Measurements from ENCODE around the gene MRPL11. TPM values are rescaled to one million over a fixed set of nuclear protein-coding genes. Genes with fewer than 3 reads are reported as not detected.

The MRPL11 gene
- total and polyA plus RNA-seq, 10 donors = 25.5 to 87.1 (median 37.3) TPM

DNA sequence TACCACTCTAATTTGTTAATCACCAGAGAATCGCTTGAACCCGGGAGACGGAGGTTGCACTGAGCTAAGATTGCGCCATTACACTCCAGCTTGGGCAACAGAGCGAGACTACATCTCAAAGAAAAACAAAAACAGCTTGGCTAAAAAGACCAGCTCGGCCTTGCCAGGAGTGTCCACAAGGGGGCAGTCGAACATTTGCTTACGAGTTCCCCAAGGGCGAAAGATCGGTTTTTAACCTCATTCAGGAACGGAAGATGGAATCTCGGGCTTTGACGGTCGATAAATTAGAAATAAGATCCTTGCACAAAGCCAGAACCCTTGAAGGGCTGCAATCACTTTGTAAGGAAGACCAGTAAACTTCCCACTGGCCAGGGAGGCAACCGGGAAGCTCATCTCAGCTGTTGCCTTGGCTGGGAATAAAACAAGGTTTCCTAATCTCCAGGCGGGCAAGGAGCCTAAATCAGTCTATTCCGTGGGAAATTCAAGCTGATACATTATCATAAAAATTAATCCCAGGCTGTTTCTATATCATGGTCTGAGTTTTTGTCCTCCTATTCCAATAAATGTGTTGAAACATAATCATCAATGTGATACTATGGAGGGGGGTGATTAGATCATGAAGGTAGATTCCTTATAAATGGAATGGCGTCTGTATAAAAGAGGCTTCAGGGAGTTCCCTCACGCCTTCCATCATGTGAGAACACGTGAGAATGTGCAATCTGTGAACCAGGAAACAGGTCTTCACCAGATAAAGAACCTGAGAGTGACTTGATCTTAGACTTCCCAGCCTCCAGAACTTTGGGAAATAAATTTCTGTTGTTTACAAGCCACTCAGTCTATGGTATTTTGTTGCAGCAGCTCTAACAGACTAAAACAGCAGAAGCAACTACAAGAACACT lies 52.2 kb downstream of the MRPL11 start:
- H3K27me3 ChIP-seq (replicated peaks in 1 of 7) = peaks cover 0 to 28% (median 0%) of the 10 kb centered on the region in 7 donors
- intact Hi-C loops (cut with DNase I; ENCODE audit: low total_unique reads) = loop anchor here (5.0 kb wide), 1 partner anchor 74 kb away; no protein-coding TSS in a partner anchor
- H3K36me3 ChIP-seq = no peaks in the 10 kb centered on the region
- H3K4me3 ChIP-seq = peak overlapping the region in 1 of 8 donors; percentile 46
- 7 to 9% (median 8%) methylated on average over 20 of the region's 20 CpGs for WGBS, 5 donors
- DNase-seq = peak; percentile 91
- H3K27ac ChIP-seq = no peak overlapping the region
- TF ChIP-seq, protein P1, sequence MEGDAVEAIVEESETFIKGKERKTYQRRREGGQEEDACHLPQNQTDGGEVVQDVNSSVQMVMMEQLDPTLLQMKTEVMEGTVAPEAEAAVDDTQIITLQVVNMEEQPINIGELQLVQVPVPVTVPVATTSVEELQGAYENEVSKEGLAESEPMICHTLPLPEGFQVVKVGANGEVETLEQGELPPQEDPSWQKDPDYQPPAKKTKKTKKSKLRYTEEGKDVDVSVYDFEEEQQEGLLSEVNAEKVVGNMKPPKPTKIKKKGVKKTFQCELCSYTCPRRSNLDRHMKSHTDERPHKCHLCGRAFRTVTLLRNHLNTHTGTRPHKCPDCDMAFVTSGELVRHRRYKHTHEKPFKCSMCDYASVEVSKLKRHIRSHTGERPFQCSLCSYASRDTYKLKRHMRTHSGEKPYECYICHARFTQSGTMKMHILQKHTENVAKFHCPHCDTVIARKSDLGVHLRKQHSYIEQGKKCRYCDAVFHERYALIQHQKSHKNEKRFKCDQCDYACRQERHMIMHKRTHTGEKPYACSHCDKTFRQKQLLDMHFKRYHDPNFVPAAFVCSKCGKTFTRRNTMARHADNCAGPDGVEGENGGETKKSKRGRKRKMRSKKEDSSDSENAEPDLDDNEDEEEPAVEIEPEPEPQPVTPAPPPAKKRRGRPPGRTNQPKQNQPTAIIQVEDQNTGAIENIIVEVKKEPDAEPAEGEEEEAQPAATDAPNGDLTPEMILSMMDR (IDR thresholded peaks at IDR 0.05 in 8 of 11, conservative IDR thresholded peaks at IDR 0.05 in 3 of 11) = peak; percentile 58 to 92 (median 88)
- no peak for TF ChIP-seq POLR2AphosphoS5 (IDR thresholded peaks at IDR 0.05)
- no peaks in the 10 kb centered on the region for H3K9me3 ChIP-seq
- H3K4me1 ChIP-seq = peaks cover 0 to 16% (median 8%) of the 10 kb centered on the region in 6 donors

Small RNA genes lying within 50 kb of the gene (small RNA-seq; reads per million reads assigned to genes)
- gene RF00416 (0 reads per million in 4 donors), gene RNU1-84P (0 reads per million in 4 donors)

Other genes with a start within 250 kb of the MRPL11 start
- 10 to 100 TPM in 6 of 7 donors, 1 to 10 TPM in 1; 8.8 to 30.8 (median 18.3) TPM for gene KLC2, start 181.1 kb downstream of the MRPL11 start, total RNA-seq
- gene KLC2, start 181.1 kb downstream of the MRPL11 start, polyA plus RNA-seq = 10 to 100 TPM in 1 of 3 donors, 1 to 10 TPM in 2; 5.5 to 19.5 (median 7.8) TPM
- 100 to 1,000 TPM; 101 to 130 (median 123) TPM for gene RAB1B, start 170.2 kb downstream of the MRPL11 start, total RNA-seq
- 100 to 1,000 TPM in 1 of 3 donors, 10 to 100 TPM in 2; 66.8 to 150 (median 77.0) TPM for gene RAB1B, start 170.2 kb downstream of the MRPL11 start, polyA plus RNA-seq
- 1 to 10 TPM in 3 of 7 donors, under 1 TPM in 2, not detected in 2; 0.40 to 1.9 (median 1.3) TPM for gene CNIH2, start 160.7 kb downstream of the MRPL11 start, total RNA-seq
- gene CNIH2, start 160.7 kb downstream of the MRPL11 start, polyA plus RNA-seq = under 1 TPM; 0.20 to 0.57 (median 0.26) TPM
- 10 to 100 TPM; 34.7 to 50.4 (median 40.4) TPM for gene YIF1A, start 149.7 kb downstream of the MRPL11 start, total RNA-seq
- gene YIF1A, start 149.7 kb downstream of the MRPL11 start, polyA plus RNA-seq = 10 to 100 TPM; 48.3 to 60.1 (median 49.3) TPM
- gene TMEM151A, start 147.0 kb downstream of the MRPL11 start, total RNA-seq = under 1 TPM in 1 of 7 donors, not detected in 6; 0.34 TPM
- under 1 TPM in 2 of 3 donors, not detected in 1; 0.02 TPM for gene TMEM151A, start 147.0 kb downstream of the MRPL11 start, polyA plus RNA-seq
- 10 to 100 TPM in 2 of 7 donors, 1 to 10 TPM in 5; 4.7 to 15.7 (median 6.5) TPM for gene CD248, start 121.8 kb downstream of the MRPL11 start, total RNA-seq
- 1 to 10 TPM; 1.7 to 2.7 (median 2.0) TPM for gene CD248, start 121.8 kb downstream of the MRPL11 start, polyA plus RNA-seq
- 10 to 100 TPM in 1 of 7 donors, 1 to 10 TPM in 6; 5.7 to 10.9 (median 8.9) TPM for gene RIN1, start 102.4 kb downstream of the MRPL11 start, total RNA-seq
- gene RIN1, start 102.4 kb downstream of the MRPL11 start, polyA plus RNA-seq = 1 to 10 TPM; 2.3 to 7.8 (median 7.0) TPM
- 10 to 100 TPM; 32.3 to 52.5 (median 37.2) TPM for gene BRMS1, start 93.7 kb downstream of the MRPL11 start, total RNA-seq
- 10 to 100 TPM; 61.6 to 90.6 (median 83.0) TPM for gene BRMS1, start 93.7 kb downstream of the MRPL11 start, polyA plus RNA-seq
- gene B4GAT1, start 91.2 kb downstream of the MRPL11 start, total RNA-seq = 10 to 100 TPM in 5 of 7 donors, 1 to 10 TPM in 2; 6.3 to 23.4 (median 13.9) TPM
- 1 to 10 TPM; 4.3 to 8.9 (median 8.7) TPM for gene B4GAT1, start 91.2 kb downstream of the MRPL11 start, polyA plus RNA-seq
- 1 to 10 TPM; 1.9 to 5.0 (median 4.0) TPM for gene SLC29A2, start 67.1 kb downstream of the MRPL11 start, total RNA-seq
- 1 to 10 TPM; 4.8 to 8.4 (median 7.4) TPM for gene SLC29A2, start 67.1 kb downstream of the MRPL11 start, polyA plus RNA-seq
- under 1 TPM in 2 of 7 donors, not detected in 5; 0.25 to 0.72 TPM for gene NPAS4, start 17.8 kb downstream of the MRPL11 start, total RNA-seq
- gene NPAS4, start 17.8 kb downstream of the MRPL11 start, polyA plus RNA-seq = under 1 TPM in 2 of 3 donors, not detected in 1; 0.11 to 0.22 TPM
- 10 to 100 TPM in 5 of 7 donors, 1 to 10 TPM in 2; 4.9 to 14.6 (median 10.7) TPM for gene PELI3, start 28.1 kb upstream of the MRPL11 start, total RNA-seq
- gene PELI3, start 28.1 kb upstream of the MRPL11 start, polyA plus RNA-seq = 1 to 10 TPM; 2.4 to 6.4 (median 2.7) TPM
- 10 to 100 TPM; 17.9 to 35.5 (median 23.9) TPM for gene DPP3, start 41.6 kb upstream of the MRPL11 start, total RNA-seq
- gene DPP3, start 41.6 kb upstream of the MRPL11 start, polyA plus RNA-seq = 10 to 100 TPM; 20.0 to 25.9 (median 20.6) TPM
- gene BBS1, start 71.8 kb upstream of the MRPL11 start, total RNA-seq = 10 to 100 TPM; 22.2 to 60.5 (median 36.9) TPM
- 1 to 10 TPM; 5.2 to 9.9 (median 5.8) TPM for gene BBS1, start 71.8 kb upstream of the MRPL11 start, polyA plus RNA-seq
- gene ZDHHC24, start 107.2 kb upstream of the MRPL11 start, total RNA-seq = 10 to 100 TPM; 14.6 to 25.7 (median 23.9) TPM
- gene ZDHHC24, start 107.2 kb upstream of the MRPL11 start, polyA plus RNA-seq = 10 to 100 TPM in 2 of 3 donors, 1 to 10 TPM in 1; 9.1 to 11.6 (median 10.8) TPM
- gene ACTN3, start 108.1 kb upstream of the MRPL11 start, total RNA-seq = under 1 TPM in 4 of 7 donors, not detected in 3; 0.21 to 0.34 (median 0.24) TPM
- under 1 TPM; 0.05 to 0.13 (median 0.06) TPM for gene ACTN3, start 108.1 kb upstream of the MRPL11 start, polyA plus RNA-seq
- 10 to 100 TPM; 11.4 to 60.8 (median 46.4) TPM for gene CTSF, start 129.8 kb upstream of the MRPL11 start, total RNA-seq
- gene CTSF, start 129.8 kb upstream of the MRPL11 start, polyA plus RNA-seq = 10 to 100 TPM; 23.7 to 26.6 (median 24.0) TPM
- gene CCDC87, start 154.2 kb upstream of the MRPL11 start, total RNA-seq = under 1 TPM in 5 of 7 donors, not detected in 2; 0.10 to 0.79 (median 0.17) TPM
- gene CCDC87, start 154.2 kb upstream of the MRPL11 start, polyA plus RNA-seq = under 1 TPM; 0.04 to 0.08 (median 0.06) TPM
- gene CCS, start 154.3 kb upstream of the MRPL11 start, total RNA-seq = 10 to 100 TPM; 32.8 to 50.4 (median 40.8) TPM
- gene CCS, start 154.3 kb upstream of the MRPL11 start, polyA plus RNA-seq = 100 to 1,000 TPM in 2 of 3 donors, 10 to 100 TPM in 1; 91.3 to 161 (median 145) TPM
- gene RBM14, start 177.8 kb upstream of the MRPL11 start, total RNA-seq = 10 to 100 TPM; 45.2 to 96.6 (median 88.3) TPM
- 10 to 100 TPM; 37.7 to 67.4 (median 42.0) TPM for gene RBM14, start 177.8 kb upstream of the MRPL11 start, polyA plus RNA-seq
- 100 to 1,000 TPM; 106 to 139 (median 127) TPM for gene RBM4, start 199.9 kb upstream of the MRPL11 start, total RNA-seq
- 100 to 1,000 TPM in 2 of 3 donors, 10 to 100 TPM in 1; 70.1 to 128 (median 102) TPM for gene RBM4, start 199.9 kb upstream of the MRPL11 start, polyA plus RNA-seq
- gene RBM4B, start 239.0 kb upstream of the MRPL11 start, total RNA-seq = 10 to 100 TPM; 16.3 to 23.0 (median 18.8) TPM
- 10 to 100 TPM; 14.8 to 17.7 (median 14.9) TPM for gene RBM4B, start 239.0 kb upstream of the MRPL11 start, polyA plus RNA-seq

Measured in spleen (tissue), 11 donors.